CD4-positive, alpha-beta T cell treated with Interleukin-17A for 4 hours (primary cell): ENCODE measurements around the gene GALNT14.

Experiments used
- DNase-seq: peaks from one replicate; pipeline ENCODE4 v3.0.0-alpha.2; 2020; ENCODE audit warnings: mixed read lengths

The GALNT14 gene

GRCh38 chr2:31003749-31004148 lies 134.5 kb downstream of the GALNT14 start:
- DNase-seq = no peak

- no peak for DNase-seq
These were observed 135.6 kb downstream of the GALNT14 start for GRCh38 chr2:31002537-31003150.

DNA sequence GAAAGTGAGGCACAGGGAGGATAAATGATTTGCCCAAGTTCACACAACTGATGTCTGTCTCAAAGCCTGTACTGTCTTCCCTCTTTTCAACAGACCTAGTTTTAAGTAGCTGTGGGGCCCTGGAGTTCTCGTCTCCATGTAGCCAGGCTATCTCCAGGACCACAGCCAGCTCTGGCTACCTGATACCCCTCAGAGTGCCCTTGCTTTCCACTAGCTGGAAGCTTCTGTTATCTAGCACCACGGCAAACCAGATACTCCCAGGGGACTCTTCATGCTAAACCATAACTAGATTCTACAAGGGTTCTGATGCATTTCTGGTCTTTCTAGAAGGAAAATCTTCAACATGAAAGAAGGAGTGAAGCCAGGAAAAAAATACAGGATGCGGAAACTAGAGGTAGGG lies 137.3 kb downstream of the GALNT14 start:
- no peak for DNase-seq

- no peak for DNase-seq
These were observed 139.6 kb downstream of the GALNT14 start for GRCh38 chr2:30998672-30999071.

DNA sequence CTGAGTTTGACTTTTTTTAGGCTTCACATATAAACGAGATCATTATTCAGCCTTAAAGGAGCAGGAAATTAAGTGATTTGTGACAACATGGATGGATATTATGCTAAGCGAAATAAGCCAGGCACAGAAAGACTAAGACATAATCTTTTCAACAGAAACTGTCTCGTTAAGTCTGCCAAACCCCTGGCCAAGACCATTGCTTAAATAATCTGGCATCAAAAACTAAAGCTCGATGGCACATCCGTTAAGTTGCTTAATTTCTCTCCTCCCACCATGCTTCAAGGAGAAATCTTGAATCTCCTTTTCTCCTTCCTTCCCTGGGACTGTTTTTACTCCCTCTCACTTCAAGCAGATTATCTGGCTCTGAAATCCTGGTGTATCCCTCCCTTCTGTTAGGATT lies 140.3 kb downstream of the GALNT14 start:
- no peak for DNase-seq

GRCh38 chr2:30994227-30995056 lies 143.8 kb downstream of the GALNT14 start:
- no peak for DNase-seq

- no peak for DNase-seq
These were observed 145.5 kb downstream of the GALNT14 start for GRCh38 chr2:30992781-30993180.

- DNase-seq = no peak
These were observed 147.6 kb downstream of the GALNT14 start for GRCh38 chr2:30990671-30991070.

GRCh38 chr2:30990176-30990575 lies 148.1 kb downstream of the GALNT14 start:
- DNase-seq = no peak

GRCh38 chr2:30989746-30990145 lies 148.5 kb downstream of the GALNT14 start:
- DNase-seq = no peak

- no peak for DNase-seq
These were observed 150.7 kb downstream of the GALNT14 start for GRCh38 chr2:30987566-30987965.

GRCh38 chr2:30986231-30986580 lies 152.0 kb downstream of the GALNT14 start:
- no peak for DNase-seq

- DNase-seq = no peak
These were observed 152.6 kb downstream of the GALNT14 start for GRCh38 chr2:30985493-30986230.

DNA sequence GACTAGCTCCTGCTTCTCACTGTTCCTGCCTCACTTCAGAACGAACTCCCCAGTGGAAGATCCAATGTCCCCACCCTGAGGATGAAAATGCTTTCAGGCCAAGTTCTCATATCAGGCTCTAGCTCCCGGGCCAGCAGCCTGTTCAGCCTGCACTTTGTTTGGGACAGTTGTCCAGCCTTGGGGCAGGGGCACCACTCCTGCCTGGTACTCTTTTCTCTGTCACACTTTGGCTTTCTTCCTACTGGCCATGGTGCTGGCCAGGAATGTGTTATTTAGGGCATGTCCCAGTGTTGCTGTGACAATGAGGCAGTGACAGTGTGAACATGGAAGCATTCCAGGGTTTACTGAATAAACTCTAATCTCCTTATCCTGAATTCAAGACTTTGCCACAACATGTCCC lies 154.1 kb downstream of the GALNT14 start:
- DNase-seq = no peak

DNA sequence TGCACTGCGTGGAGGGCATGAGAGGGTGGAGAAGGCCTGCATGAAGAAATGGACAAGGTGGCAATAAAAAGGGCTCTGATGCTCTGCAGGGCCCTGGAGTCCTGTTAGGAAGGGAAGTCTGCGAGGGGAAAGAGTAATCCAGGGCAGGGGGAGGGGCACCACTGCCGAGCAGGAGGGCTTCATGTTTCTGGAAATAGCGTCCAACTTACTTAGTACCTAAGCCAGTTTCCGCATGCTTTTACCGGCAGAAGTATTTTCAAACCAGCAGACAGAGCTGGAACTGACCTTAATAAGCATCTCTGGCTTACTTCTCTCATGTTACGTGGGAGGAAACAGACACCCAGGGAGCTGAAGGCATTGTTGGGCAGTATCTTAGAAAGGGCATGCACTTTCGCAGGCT lies 156.7 kb downstream of the GALNT14 start:
- DNase-seq = no peak

GRCh38 chr2:30981096-30981495 lies 157.1 kb downstream of the GALNT14 start:
- no peak for DNase-seq

DNA sequence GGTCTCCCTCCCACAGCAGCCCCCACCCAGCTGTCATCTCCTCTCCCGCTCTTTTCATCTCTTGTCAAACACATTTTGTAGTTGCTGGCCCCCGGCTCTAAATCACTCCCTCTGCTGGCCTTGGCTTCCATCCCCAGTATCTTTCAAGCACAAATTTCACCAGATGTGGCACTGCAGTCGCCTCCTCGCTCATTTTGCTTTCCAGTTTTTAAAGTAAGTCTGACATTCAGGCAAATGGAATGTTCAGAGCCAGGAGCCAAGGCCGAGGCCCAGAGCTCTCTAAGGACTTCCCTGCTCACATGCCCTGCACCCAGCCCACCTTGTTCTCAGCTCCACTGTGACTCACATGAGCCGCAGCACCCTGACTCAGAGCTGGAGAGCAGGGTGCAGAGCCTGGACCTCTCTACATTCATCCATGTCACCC lies 158.4 kb downstream of the GALNT14 start:
- DNase-seq = no peak

GRCh38 chr2:30978854-30979253 lies 159.4 kb downstream of the GALNT14 start:
- no peak for DNase-seq

- DNase-seq = no peak
These were observed 160.2 kb downstream of the GALNT14 start for GRCh38 chr2:30978044-30978443.

DNA sequence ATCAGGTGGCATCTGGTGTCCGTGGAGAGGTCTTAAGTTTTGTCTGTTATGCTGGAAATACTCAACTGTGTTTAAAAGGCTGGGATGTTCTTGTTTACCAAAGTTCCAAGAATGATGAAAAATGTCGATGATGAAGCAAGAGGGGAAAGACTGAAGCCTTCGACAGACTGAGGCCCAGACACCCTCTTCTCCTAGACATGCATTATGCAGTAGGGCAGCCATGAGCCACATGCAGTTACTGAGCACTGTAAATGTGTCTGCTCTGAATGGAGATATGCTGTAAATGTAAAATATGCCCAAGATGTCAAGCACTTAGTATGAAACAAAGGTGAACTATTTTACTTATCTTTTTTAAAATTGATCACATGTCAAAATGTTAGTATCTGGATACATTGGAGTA lies 163.1 kb downstream of the GALNT14 start:
- DNase-seq = no peak

- DNase-seq = no peak
These were observed 163.7 kb downstream of the GALNT14 start for GRCh38 chr2:30974554-30974953.

DNA sequence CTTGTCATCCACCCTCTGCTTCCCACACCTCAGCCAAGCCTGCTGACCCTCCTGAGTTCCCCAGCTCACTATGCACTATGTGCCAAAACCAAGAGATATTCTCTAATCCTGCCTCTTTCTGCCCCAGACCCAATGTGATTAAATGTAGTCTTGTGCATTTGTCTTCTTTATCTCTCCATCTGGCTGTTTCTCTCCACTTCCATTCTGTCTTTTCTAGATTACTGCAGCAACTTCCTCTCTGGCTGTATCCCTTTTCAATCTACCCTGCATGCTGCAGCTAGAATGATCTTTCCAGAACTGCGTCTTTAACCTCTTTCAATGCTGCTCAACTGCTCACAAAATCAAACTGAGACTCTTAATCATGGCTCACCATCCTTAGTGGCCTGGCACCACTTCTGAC lies 164.1 kb downstream of the GALNT14 start:
- no peak for DNase-seq

GRCh38 chr2:30971231-30972025 lies 166.8 kb downstream of the GALNT14 start:
- no peak for DNase-seq
